SIG-M5 treated with dmso at 0.1 percent for 504 hours (cell line): ENCODE results near the gene CD9.
"Not testable (repeated sequence)": the region's sequence is repeated elsewhere in the genome, so short reads cannot be mapped to it uniquely, and the experiment has no call there.

Experiments
- DNase-seq: peaks from one replicate; lab custom pipeline; 2025; ENCODE audit not compliant: unreplicated experiment; lab: John Stamatoyannopoulos, UW

The CD9 gene, protein sequence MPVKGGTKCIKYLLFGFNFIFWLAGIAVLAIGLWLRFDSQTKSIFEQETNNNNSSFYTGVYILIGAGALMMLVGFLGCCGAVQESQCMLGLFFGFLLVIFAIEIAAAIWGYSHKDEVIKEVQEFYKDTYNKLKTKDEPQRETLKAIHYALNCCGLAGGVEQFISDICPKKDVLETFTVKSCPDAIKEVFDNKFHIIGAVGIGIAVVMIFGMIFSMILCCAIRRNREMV

GRCh38 chr12:6200256-6201212, at the start of gene CD9:
Gene CD9 (plus strand): TSS chr12:6200400. CDS start chr12:6200500, 100 bp downstream.
- DNase-seq, result no peak

GRCh38 chr12:6154730-6155459, 45.3 kb upstream of the CD9 start:
- no peak for DNase-seq

- DNase-seq, result no peak
These were observed 42.7 kb upstream of the CD9 start for GRCh38 chr12:6157482-6157881.

DNA sequence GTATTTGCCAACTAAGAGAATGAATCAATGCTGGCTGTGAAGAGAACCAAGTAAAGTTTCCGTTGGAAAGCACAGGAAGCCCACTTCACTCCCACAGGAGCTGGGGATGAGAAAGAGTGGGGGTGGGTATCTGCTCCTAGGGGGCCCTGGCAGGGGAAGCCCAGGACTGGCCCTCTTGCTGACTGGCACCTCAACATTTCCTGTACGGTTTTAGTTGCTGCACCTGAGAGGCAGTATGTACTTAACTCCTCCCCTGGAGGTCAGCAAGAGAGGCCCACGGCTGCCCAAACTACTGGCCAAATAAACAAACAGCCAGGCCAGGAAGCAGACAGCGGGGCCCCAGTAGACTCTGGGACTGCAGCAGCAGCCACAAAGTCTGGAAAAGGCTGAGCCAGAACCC, 41.9 kb upstream of the CD9 start:
- no peak for DNase-seq

DNA sequence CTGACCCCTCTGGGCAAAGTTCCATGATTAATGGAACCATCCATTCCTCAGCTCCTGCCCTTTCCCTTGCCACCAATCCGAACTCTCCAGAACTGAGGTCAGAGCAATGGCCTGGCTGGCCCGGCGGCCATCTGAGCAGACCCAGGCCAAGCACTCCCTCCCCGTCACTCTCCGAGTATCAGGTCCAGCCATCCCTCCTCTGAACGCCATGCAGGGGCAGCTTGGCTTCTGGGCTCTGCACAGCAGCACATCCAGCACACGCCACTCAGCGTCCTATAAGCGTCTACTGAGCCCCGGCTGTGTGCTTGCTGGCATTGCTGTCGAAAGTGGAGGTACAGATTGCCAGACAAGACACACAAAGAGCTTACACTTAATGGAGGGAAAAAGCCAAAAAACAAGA, 41.5 kb upstream of the CD9 start:
- DNase-seq, result no peak

DNA sequence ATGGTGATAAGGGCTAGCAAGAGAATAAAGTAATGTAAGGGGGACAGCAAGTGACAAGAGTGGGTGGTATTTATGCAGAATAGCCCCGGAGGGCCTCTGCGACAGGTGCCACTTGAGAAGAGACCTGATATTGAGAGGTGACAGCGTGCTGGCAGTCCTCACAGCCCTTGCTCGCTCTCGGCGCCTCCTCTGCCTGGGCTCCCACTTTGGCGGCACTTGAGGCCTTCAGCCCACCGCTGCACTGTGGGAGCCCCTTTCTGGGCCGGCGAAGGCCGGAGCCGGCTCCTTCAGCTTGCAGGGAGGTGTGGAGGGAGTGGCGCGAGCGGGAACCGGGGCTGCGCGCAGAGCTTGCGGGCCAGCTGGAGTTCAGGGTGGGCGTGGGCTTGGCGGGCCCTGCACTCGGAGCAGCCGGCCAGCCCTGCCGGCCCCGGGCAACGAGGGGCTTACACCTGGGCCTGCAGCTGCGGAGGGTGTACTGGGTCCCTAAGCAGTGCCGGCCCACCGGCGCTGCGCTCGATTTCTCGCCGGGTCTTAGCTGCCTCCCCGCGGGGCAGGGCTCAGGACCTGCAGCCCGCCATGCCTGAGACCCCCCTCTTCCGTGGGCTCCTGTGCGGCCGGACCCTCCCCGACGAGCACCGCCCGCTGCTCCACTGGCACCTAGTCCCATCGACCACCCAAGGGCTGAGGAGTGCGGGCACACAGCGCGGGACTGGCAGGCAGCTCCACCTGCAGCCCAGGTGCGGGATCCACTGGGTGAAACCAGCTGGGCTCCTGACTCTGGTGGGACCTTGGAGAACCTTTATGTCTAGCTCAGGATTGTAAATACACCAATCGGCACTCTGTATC, 40.8 kb upstream of the CD9 start:
- DNase-seq, result not testable (repeated sequence)

- DNase-seq, result not testable (repeated sequence)
These were observed 40.1 kb upstream of the CD9 start for GRCh38 chr12:6160049-6160649.

DNA sequence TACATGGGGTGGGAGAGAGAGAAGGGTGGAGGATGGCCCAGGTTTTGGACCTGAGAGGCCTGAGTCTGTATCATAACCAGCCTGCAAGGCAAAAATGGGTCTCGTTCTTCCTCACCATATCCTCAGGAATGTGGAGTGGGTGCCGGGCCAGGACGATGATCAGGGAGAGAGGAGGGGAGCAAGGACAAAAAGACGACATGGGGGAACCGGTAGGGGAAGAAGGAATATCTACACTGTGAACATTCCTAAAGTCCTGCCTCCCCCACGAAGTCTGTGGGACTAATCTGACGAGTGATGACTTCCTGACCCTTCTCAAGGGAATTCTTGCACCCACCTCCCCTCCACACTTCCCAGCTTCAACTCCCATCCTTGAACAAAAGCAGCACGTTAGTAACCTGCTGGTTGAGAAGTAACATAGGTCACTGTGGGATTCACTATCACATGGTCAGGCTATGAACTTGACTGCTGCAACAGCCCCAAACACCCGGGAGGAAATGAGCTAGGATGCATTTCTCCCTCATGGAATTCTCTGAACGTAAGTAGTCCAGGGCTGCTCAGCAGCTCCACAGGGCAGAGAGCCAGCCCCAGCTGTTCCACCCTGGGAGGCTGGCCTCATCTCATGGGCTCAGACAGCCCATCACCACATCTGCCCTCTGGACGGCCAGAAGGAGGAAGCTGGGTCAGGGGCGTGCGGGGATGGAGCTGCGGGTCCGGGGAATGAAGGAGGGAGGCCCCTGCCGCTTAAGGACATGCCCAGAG, 38.9 kb upstream of the CD9 start:
- no peak for DNase-seq

GRCh38 chr12:6163416-6164060, 36.7 kb upstream of the CD9 start:
- no peak for DNase-seq

GRCh38 chr12:6165395-6165794, 34.8 kb upstream of the CD9 start:
- no peak for DNase-seq

GRCh38 chr12:6166808-6167207, 33.4 kb upstream of the CD9 start:
- DNase-seq, result no peak

DNA sequence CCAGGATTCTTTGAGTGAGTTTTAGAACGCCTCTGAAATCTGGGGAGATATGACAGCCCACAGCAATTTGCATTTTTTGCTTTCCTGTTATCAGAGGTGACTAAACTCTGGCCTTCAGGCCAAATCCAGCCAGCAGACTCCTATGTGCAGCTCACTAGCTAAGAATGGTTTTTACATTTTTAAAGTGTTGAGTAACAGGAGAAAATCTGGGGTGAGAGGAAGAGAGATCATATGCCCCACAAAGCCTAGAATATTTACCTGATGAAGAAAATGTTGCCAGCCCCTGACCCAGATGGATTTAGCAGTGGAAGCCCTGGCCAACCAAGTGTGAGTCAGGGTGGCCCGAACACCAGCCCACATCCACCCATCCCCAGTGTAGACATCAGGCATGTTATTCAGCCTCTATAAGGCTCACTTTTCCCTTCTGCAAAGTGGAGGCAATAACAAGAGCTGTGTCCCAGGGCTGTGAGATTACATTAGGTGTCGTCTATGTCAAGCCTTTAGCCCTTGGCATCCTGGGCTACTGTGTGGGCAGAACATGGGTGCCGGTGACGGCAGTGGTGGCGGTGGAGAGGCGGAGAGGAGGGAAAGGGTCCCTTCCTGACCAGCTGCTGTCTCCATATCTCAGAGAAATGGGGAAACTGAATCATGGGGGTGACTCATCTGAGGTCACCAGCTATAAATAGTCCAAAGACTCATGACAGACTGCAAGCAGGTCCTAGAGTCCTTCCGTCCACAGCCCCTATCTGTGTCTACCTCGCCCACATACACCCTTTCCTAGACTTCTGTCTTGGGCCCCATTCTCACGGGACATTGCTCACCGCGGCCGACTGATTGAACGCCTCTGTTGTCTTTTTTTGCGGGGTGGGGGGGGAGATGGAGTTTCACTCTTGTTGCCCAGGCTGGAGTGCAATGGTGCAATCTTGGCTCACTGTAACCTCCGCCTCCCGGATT, 32.6 kb upstream of the CD9 start:
- peak; percentile 96 for DNase-seq

DNA sequence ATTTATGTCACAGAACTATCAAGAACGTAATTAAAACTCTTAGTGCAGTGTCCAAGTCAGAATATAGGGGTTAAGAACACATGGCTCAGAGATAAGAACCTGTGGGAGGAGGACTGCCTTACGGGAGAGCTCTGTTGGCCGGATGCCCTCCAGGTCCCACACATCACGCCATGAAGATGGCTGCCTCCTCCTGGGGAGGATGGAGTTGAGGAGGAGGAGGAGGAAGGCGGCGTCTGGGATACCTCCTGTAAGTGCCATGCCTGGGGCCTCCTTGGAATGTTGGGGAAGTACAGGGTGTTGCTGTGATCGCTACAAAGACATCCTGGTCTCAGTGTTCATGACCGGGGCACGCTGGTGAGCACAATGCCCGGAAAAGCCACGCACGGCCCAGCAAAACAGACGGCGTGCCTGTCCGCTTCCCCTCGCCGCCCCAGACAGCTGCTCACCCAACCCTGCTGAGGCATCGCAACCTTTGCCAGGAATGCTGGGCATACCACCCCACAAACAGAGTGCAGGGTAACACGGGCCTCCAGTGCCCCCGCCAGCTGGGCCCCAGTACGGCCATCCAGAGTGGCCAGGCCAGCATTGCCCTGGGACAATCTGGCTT, 28.7 kb upstream of the CD9 start:
- no peak for DNase-seq

DNA sequence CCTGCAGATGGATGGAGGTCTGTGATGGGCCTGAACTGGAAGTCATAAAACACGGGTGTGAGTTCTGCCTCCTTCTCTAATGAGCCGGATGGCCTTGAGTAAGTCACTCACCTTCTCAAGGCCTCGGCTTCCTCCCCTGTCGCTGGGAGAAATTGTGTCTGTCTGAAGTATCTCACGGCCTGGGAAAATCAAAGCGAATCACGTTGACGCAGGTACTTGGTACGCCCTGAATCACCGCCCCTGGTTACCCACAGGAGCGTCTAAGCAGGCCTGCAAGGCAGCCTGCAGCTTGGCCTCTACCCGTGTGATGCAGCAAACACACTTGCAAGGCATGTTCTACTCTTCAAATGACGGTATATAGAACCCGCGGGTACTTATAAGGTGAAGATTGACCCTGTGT, 28.1 kb upstream of the CD9 start:
- DNase-seq, result no peak

GRCh38 chr12:6172862-6173261, 27.3 kb upstream of the CD9 start:
- DNase-seq, result no peak

GRCh38 chr12:6177642-6178358, 22.4 kb upstream of the CD9 start:
- no peak for DNase-seq
